Measurements from ENCODE around the gene FMOD.
A peak's percentile ranks its signal among the peaks of the same experiment; 100 is the strongest.
"Not testable (repeated sequence)": the region's sequence is repeated elsewhere in the genome, so short reads cannot be mapped to it uniquely, and the experiment has no call there.

Gene FMOD

DNA sequence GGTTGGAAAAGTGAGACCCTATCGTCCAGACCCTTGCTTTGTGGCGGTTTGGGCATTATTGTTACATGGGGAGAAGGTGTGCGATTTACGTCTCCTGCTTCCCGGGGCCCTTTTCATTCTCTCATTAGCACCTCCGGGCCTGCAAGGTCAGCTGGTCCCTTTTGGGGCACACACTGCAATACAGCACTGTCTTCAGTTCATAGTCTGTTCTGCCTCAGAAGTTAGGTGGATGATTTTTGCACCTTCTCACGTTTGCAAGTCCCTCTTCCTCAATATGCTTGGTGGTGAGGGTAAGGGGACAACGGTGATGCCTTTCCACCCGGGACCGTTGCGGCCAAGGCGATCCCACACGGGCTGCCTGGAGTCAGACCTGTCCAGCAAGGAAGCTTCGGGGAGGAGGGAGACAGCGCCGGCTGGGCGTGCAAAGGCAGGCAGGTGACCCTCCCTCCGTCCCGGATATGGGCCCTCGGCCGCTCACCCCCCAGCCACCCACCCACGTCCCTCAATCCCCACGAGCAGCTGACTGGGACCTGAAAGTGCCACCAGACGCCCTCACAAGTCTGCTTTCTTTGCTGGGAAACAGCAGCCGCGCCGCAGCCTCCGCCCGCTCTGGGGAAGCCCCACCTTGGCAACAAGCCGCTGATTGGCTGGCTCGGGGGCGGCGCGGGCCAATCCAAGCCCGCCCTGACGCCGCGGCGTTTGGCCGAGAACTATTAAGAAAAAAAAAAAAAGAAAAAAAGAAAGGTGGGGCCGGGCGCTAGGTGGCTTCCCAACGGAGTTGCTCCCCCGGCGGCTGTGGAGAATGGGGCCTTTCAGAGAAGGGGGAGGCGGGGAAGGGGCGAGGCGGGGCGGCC is 23.9 kb downstream of the FMOD start:
- FAIRE-seq: no peak
- peak; percentile 98 for DNase-seq (ENCODE audit: low spot score)

DNA sequence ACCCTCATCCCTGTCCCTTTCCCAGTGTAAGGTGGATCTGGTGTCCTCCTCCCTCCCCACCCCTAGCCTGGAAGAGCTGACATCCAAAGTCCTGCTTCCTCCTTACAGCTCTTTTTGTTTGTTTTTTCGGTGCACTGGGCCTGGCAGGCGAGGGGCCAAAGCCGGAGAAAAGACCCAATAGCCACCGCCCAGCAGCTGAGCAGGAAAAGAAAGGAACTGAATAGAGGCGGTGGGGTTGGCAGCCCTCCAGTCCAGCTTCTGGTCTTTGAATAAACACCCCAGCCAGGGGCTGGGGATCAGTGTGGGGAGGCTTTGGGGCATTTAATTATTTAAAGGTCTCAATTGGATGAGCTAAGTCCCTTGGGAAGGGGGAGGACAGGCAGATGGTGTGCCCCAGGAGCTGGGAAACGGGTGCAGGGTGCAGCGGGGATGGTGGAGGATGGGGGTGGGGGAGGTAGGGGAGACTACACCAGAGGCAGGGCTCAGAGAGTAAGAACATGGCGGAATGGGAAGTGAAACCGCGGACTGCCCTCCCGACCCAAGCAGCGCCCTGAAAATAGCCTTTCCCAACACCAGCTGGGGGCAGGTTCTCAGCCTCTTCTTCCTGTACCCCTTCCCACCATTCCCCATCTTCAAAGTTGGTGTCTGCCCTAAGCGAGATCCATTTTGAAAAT is 25.4 kb downstream of the FMOD start:
- no peak for FAIRE-seq
- DNase-seq (ENCODE audit: low spot score): no peak

DNA sequence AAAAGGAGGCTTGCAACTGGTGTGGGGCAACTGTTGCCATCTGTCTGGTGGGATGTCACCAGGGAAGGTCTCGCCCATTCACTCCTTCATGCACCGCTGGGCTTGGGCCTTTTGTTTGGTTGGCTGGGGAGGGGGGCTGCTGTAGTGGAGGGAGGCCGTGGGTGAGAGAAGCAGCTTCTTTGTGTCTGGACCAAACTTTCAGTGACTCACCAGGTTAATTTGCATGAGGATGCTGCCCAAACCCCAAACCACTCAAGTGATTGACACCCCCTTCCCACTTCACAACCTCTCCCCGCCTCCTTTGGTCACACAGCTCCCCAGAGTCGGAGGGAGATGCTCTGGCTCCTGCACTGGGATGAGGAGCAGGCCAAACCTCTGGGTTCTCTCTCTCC is 25.9 kb downstream of the FMOD start:
- FAIRE-seq (no peak), DNase-seq (ENCODE audit: low spot score) (no peak)

DNA sequence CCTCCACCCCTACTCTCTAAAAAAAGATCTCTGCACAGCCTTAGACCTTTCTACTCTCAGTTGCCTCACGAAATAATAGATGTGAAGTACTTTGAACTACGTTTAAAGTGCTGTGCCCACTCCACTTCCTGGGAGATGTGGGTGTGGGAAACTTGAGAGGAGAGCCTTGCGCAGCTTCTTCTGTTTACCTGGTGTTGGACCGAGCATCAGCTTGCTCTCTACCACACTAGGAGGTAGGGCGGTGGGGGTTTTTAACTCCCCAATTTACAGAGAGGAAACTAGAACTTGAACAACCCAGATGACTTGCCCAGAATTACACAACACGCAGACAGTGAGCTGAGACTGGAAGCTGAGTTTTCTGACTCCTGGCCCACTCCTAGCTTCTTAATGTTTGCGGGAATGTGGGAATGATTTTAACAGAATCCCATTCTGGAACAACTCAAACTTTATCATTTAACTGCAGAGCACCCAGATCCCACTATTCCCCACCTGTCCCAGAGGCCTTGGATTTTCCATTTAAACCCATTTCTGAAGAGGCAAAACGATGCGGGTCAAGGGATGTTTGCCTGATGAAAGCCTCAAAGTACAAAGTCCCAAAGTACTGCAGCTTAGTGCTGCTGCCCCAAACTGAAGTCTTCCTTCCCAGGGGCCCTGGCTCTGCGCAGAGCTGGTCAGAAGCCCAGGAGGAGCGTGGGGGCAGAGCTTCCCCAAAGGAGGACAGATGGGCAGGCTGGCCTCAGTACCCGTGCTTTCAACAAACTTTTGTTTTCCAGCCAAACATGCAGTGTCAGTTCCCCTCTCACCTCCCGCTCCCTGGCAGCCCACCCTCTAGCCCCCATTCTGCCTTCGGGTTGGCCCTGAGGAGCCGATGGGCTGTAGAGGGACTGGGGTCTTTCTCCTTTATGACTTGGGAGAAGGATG is 26.6 kb downstream of the FMOD start:
- DNase-seq (ENCODE audit: low spot score) (no peak), FAIRE-seq (no peak)

DNA sequence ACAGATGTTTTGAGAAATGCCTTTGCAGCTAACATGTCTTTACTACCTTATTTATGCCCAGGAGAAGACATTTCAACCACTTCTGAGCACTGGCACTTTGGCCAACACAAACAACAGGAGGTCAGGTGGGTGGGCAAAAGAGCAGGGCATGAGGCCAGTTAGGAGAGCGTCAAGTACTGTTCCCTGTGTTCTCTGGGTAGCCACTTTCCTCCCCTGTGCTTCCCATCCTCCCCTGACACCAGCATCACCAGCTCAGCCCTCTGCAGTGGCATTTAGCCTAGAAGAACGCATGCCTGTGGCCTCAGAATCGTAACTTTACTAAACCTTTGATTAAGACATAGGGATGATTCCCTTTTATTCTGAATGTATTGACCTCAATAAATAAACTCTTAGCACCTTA is 27.3 kb downstream of the FMOD start:
- no peak for FAIRE-seq
- DNase-seq (ENCODE audit: low spot score): no peak

DNA sequence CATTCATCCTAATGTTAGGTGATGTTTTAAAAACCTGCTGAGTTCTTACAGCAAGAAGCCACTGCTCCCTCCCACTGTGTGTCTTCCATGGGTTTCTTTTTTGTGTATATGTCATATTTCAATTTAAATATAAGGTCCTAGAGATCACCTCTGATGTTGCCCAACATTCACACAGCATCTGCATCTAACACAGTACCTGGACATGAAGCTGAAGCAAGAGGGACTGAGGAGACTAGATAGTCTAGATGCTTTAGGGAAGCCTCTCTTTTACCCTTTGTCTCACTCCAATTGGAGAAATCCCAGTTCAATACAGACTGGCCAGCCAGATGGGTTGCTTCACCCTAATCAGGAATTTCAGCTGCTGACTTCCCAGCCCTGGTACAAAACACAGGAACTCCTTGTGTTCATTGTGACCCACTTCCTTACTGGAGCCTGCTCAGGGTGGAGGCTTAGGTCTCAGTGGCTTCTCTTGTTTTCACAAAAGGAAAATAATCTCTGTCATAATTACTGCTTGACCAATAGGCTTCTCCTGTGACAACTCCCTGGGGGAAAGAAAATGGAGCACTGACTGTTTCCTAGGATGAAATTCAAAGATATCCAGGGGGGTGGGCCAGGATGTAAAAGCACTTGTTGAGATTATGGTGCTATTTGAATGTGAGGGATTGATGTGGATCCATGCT is 28.3 kb downstream of the FMOD start:
- no peak for DNase-seq (ENCODE audit: low spot score)
- no peak for FAIRE-seq

DNA sequence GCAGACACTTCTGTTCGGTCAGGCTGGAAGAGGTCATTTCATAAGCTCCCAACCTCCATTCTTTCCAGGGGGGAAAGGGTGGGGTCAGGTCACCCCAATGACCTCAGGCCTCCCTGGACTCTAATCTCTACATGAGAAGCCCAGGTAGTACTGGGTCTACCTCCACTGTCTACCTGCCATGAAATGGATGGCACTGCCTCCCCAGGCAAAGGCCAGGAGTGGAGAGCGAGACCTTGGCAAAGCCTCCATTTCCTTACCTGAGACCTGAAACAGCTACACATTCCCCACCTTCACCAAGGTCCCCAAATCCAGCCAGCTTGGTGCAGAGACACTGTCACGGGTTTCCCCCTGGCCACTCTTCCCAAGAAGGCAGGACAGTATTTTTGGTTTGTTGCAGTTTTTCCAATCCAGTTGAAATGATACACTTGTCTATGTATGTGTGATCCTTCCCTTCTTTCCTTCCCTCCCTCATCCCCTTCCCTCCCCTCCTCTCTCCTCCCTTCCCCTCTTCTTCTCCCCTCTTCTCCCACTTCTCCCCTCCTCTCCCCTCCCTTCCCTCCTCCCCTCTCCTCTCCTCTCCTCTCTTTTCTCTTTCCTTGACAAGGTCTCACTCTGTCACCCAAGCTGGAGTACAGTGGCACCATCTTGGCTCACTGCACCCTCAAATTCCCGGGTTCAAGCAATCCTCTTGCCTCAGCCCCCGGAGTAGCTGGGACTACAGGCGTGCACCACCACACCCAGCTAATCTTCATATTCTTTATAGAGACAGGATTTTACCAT is 29.5 kb downstream of the FMOD start:
- DNase-seq (ENCODE audit: low spot score) (no peak), FAIRE-seq (no peak)

DNA sequence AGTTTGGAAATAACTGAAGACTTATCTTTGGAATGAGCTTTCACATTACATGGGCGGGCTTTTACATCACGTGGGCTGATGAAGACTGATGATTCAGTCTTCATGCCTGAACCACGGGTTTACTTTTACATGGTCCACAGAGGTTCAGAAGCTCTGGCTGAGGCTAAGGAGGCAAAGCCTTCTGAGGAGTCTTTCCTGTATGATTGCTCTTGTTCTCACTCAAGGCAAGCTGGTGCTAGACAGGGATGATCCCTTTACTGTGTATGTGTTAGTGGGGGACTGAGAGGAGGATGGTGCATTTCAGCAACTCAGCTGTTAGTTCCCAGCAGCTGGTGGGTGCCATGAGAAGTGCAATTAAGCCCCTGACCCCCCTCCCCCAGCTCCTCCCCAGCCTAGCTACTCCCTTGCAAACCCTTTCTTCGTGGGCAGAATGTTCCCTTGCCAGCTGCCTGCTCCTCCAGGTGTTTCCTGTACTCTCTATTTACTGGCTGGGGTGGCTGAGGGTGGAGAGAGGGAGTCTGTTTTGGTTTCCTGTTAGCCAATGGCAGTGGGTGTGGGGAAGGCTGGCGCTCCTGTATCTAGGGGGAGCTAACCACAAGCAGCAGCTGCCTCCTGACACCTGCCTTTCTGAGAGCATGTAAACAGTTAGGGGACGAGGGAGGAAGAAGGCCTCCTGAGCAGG is 30.2 kb downstream of the FMOD start:
- DNase-seq (ENCODE audit: low spot score) (no peak), FAIRE-seq (no peak)

DNA sequence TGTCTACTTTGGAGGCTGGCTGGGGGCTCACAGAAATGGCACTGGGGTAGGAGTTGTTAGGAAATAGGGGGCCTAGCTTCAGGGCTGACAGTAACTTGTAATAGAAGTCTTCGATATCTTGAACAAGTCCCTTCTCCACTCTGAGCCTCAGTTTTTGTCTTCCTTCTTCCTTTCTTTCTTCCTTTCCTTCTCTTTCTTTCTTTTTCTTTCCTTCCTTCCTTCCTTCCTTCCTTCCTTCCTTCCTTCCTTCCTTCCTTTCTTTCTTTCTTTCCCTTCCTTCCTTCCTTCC is 32.7 kb downstream of the FMOD start:
- DNase-seq (ENCODE audit: low spot score): no peak
- no peak for FAIRE-seq

DNA sequence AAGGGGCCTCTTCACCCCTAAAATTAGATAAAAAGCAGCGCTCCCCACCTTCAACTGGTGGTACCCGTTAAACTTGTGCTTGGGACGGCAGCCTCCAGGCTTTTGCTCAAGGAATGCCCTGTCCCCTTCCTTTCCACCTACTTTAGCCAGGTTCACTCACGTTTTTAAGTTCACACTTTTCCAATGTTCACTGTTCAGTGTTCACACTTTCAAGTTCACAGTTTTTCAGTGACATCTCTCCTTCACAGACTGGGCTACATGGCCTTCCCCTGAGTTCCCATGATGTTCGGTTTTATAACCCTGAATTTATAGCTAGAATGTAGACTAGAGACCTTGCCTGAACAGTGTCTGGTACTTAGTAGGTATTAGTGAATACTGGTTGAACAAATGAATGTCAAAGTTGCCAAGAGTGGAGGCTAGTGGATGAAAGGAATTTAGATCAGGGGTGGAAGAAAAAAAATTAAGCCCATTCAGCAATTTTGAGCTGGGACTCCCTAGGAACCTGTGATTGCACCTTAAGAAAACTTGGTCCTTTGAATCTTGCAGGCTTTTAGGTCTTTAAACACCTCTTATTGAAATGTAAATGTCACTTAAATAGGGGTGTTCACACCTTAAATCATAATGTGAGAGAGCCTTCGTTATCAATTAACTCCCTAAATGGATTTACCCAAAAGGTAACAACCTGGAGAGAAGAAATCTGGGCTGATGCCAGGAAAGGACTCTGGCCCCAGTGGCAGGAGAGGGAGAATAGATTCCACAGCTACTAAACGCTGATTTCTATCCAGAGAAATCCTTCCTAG is 33.3 kb downstream of the FMOD start:
- FAIRE-seq (no peak), DNase-seq (ENCODE audit: low spot score) (no peak)

DNA sequence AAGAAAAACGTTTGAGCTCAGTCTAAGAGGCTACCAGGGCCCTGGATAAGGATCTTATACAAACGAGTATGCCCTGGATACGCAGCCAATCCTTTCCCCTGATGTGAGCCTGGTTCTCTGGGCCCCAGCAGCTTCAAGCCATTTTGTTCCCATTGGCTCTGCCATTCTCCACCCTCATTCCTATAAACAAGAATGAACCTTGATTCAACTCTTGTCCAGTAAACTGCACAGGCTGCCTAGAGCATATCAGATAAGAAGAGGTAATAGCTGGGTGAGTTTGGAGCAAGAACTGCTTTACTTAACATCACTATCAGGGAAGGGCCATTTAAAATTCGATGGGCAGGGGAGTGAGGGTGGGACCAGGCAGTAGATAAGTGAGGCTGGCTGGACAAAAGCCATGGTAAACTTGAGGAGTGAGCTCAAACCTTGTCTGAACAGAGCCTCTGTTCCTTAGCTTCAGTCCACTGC is 34.3 kb downstream of the FMOD start:
- DNase-seq (ENCODE audit: low spot score): no peak
- FAIRE-seq: no peak

DNA sequence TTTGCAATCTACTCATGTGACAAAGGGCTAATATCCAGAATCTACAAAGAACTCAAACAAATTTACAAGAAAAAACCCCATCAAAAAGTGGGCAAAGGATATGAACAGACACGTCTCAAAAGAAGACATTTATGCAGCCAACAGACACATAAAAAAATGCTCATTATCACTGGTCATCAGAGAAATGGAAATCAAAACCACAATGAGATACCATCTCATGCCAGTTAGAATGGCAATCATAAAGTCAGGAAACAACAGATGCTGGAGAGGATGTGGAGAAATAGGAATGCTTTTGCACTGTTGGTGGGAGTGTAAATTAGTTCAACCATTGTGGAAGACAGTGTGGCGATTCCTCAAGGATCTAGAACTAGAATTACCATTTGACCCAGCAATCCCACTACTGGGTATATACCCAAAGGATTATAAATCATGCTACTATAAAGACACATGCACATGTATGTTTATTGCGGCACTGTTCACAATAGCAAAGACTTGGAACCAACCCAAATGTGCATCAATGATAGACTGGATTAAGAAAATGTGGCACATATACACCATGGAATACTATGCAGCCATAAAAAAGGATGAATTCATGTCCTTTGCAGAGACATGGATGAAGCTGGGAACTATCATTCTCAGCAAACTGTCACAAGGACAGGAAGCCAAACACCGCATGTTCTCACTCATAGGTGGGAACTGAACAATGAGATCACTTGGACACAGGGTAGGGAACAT is 36.7 kb downstream of the FMOD start:
- not testable (repeated sequence) for FAIRE-seq; DNase-seq (ENCODE audit: low spot score)

DNA sequence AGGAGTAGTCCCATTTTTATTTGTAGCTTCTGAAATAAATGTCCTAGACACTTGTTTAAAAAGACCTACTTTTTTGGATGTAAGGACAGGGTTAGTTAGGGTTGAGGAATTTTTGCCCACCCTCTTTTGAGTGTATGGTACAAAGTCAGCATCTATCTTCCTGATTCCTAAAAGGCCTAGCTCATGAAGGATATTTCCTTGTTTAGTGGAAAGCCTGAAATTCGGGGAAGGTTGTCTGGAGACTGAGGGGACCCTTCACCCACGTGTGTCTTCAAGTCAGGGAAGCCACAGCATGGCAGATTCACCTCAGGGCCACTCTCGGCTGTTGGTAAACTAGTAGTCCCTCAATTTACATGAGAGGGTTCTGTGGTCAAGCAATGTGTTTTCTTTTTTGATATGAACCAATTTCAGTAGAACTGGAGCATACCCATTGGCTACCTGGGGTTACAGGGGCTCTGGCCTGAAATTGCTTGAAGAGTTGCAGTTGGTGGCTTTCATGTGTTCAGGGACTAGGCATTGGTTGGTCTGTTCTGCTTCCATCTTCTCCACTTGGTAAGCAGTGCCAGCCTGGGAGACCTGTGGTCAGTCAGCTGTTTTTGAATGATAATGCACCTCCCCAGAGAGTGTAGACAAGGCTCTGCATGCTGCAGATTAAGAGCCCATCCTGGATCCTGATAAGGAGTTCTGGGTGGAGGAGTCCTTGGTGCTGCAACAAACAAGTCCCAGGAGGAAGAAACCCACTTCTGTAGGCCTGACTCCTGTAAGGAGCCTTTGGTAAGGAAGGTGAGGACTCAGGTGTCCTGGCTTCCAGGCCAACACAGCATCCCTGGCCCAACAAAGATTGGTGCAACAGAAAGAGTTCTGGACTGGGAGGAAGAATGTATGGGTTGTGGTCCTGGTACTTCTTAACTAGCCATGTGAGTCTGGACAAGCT is 39.3 kb downstream of the FMOD start:
- FAIRE-seq (no peak), DNase-seq (ENCODE audit: low spot score) (no peak)

DNA sequence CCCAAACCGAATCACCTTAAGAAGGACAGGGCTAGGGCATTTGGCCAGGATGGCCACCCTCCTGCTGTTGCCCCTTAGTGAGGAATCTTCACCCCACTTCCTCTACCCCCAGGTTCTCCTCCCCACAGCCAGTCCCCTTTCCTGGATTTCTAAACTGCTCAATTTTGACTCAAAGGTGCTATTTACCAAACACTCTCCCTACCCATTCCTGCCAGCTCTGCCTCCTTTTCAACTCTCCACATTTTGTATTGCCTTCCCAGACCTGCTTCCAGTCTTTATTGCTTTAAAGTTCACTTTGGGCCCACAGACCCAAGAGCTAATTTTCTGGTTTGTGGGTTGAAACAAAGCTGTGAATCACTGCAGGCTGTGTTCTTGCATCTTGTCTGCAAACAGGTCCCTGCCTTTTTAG is 42.0 kb downstream of the FMOD start:
- no peak for FAIRE-seq
- no peak for DNase-seq (ENCODE audit: low spot score)

DNA sequence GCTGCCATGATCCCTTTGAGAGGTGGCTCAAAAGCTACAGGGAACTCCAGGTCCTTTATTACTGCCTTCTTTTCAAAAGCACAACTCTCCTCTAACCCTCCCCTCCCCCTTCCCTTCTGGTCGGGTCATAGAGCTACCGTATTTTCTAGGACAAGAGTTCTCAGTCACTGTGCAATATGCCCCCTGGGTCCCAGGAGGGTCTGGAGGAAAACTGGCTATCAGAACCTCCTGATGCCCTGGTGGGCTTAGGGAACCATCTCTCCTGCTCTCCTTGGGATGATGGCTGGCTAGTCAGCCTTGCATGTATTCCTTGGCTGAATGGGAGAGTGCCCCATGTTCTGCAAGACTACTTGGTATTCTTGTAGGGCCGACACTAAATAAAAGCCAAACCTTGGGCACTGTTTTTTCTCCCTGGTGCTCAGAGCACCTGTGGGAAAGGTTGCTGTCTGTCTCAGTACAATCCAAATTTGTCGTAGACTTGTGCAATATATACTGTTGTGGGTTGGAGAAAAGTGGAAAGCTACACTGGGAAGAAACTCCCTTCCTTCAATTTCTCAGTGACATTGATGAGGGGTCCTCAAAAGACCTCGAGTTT is 42.5 kb downstream of the FMOD start:
- FAIRE-seq (no peak), DNase-seq (ENCODE audit: low spot score) (no peak)

DNA sequence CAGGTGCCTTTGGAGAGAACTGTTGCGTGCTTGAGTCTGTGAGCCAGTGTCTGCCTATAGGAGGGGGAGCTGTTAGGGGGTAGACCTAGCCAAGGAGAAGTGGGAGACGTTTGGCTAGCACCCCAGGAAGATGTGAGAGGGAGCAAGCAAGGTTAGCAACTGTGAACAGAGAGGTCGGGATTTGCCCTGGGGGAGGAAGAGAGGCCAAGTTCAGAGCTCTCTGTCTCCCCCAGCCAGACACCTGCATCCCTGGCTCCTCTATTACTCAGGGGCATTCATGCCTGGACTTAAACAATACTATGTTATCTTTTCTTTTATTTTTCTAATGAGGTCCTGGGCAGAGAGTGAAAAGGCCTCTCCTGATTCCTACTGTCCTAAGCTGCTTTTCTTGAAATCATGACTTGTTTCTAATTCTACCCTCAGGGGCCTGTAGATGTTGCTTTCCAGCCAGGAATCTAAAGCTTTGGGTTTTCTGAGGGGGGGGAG is 43.2 kb downstream of the FMOD start:
- FAIRE-seq (no peak), DNase-seq (ENCODE audit: low spot score) (no peak)

Measured in urothelium cell line (cell line).